DMS153 treated with DMSO at 0.1 percent for 48 hours (cell line): ENCODE measurements around the gene BMP8B.

Source experiments
- DNase-seq: peaks from one replicate; lab custom pipeline; 2025; ENCODE audit not compliant: unreplicated experiment; lab: John Stamatoyannopoulos, UW

Gene BMP8B

GRCh38 chr1:39760074-39761008 lies 28.3 kb downstream of the BMP8B start:
- DNase-seq = no peak

- DNase-seq = no peak
Measured at GRCh38 chr1:39759436-39759726, 29.3 kb downstream of the BMP8B start.

GRCh38 chr1:39758556-39759435 lies 29.9 kb downstream of the BMP8B start:
- DNase-seq = no peak

GRCh38 chr1:39757501-39757900 lies 31.2 kb downstream of the BMP8B start:
- DNase-seq = no peak

GRCh38 chr1:39755965-39756659 lies 32.6 kb downstream of the BMP8B start:
- DNase-seq = no peak

GRCh38 chr1:39754906-39755504 lies 33.7 kb downstream of the BMP8B start:
- no peak for DNase-seq

GRCh38 chr1:39754026-39754570 lies 34.6 kb downstream of the BMP8B start:
- DNase-seq = no peak

- DNase-seq = no peak
Measured at GRCh38 chr1:39753132-39754025, 35.3 kb downstream of the BMP8B start.

- no peak for DNase-seq
Measured at GRCh38 chr1:39752703-39753102, 36.0 kb downstream of the BMP8B start.

- no peak for DNase-seq
Measured at GRCh38 chr1:39751595-39751994, 37.1 kb downstream of the BMP8B start.

GRCh38 chr1:39745016-39745670 lies 43.5 kb downstream of the BMP8B start:
- DNase-seq = no peak

GRCh38 chr1:39738622-39739366 lies 49.9 kb downstream of the BMP8B start, which contains the start of gene PPIE:
Gene PPIE, plus strand, starts transcription at chr1:39738882. Its CDS starts 19 bp downstream, at chr1:39738901.
- DNase-seq = peak; percentile 99

- no peak for DNase-seq
Measured at GRCh38 chr1:39737546-39738169, 51.0 kb downstream of the BMP8B start.

- no peak for DNase-seq
Measured at GRCh38 chr1:39735731-39736130, 52.9 kb downstream of the BMP8B start.

- DNase-seq = no peak
Measured at GRCh38 chr1:39733161-39733560, 55.5 kb downstream of the BMP8B start.

- no peak for DNase-seq
Measured at GRCh38 chr1:39732730-39733129, 55.9 kb downstream of the BMP8B start.

GRCh38 chr1:39729842-39730241 lies 58.8 kb downstream of the BMP8B start:
- no peak for DNase-seq

- DNase-seq = no peak
Measured at GRCh38 chr1:39729030-39729429, 59.6 kb downstream of the BMP8B start.
